T-helper 1 cell treated with Interleukin-12 subunit alpha and Interleukin-12 subunit beta and Interleukin-4 antibody, amounts not matched to agents 30 μg/mL and 1 μg/mL, for 36 hours (primary cell): ENCODE measurements around the gene DAP3.
"Not testable (repeated sequence)": the region's sequence is repeated elsewhere in the genome, so short reads cannot be mapped to it uniquely, and the experiment has no call there.

Source experiments
- H3K27ac Mint-ChIP-seq: one replicate; pipeline ENCODE4 v1.8.0; 2021; ENCODE audit warnings: mild to moderate bottlenecking, mixed read lengths
- H3K27me3 Mint-ChIP-seq: one replicate; pipeline ENCODE4 v1.8.0; 2021; ENCODE audit warnings: low read depth, mixed read lengths
- H3K36me3 Mint-ChIP-seq: one replicate; pipeline ENCODE4 v1.8.0; 2021; ENCODE audit warnings: low read depth, mixed read lengths
- H3K4me1 Mint-ChIP-seq: one replicate; pipeline ENCODE4 v1.8.0; 2021; ENCODE audit warnings: low read depth, mixed read lengths
- H3K4me3 Mint-ChIP-seq: one replicate; pipeline ENCODE4 v1.8.0; 2021; ENCODE audit warnings: mild to moderate bottlenecking, moderate library complexity, mixed read lengths
- H3K9me3 Mint-ChIP-seq: one replicate; pipeline ENCODE4 v1.8.0; 2021; ENCODE audit warnings: mixed read lengths

Gene DAP3

GRCh38 chr1:155689081-155689607 lies at the start of gene DAP3:
DAP3 (plus strand) TSS chr1:155689091; CDS start chr1:155709780, 20,689 bp downstream.
- Mint-ChIP-seq H3K36me3 (peaks cover 36% of the 10 kb centered on the region), H3K27ac (peak within 1 kb of the TSS; percentile 97), H3K4me3 (peak within 1 kb of the TSS; percentile 97), H3K4me1 (peaks cover 46% of the 10 kb centered on the region)
- not testable (repeated sequence) for H3K27me3 Mint-ChIP-seq, H3K9me3 Mint-ChIP-seq

GRCh38 chr1:155640367-155640766 lies 48.5 kb upstream of the DAP3 start:
- H3K27ac Mint-ChIP-seq = no peak overlapping the region
- H3K27me3 Mint-ChIP-seq = no peaks in the 10 kb centered on the region
- H3K9me3 Mint-ChIP-seq = peaks cover 22% of the 10 kb centered on the region
- no peak overlapping the region for H3K4me3 Mint-ChIP-seq
- peaks cover 19% of the 10 kb centered on the region for H3K4me1 Mint-ChIP-seq
- H3K36me3 Mint-ChIP-seq = peaks cover 12% of the 10 kb centered on the region

GRCh38 chr1:155642559-155643180 lies 46.2 kb upstream of the DAP3 start:
- H3K4me1 Mint-ChIP-seq, H3K27ac Mint-ChIP-seq, H3K4me3 Mint-ChIP-seq, H3K27me3 Mint-ChIP-seq: not testable (repeated sequence)
- Mint-ChIP-seq H3K9me3 (peaks cover 22% of the 10 kb centered on the region), H3K36me3 (peaks cover 11% of the 10 kb centered on the region)

DNA sequence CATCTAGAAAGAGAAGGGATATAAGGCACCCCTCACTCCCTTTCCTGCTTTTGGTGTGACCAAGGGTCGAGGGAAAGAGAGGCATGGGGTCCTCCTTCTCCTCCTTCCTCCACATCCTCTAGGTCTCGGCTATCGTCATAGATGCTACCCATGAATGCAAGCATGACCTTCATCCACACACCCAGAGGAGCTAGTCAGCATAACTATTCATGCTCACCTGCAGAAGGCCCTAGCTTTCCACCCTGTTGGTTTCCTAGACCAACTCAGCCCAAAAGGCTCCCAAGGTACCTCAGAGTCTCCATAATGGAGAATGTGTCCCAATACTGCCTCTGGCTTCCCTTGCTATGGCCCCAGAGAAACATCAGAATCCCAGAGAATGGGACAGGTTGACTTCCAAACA lies 45.7 kb upstream of the DAP3 start:
- Mint-ChIP-seq H3K36me3 (peaks cover 11% of the 10 kb centered on the region), H3K9me3 (peaks cover 22% of the 10 kb centered on the region), H3K27ac (no peak overlapping the region), H3K4me1 (no peaks in the 10 kb centered on the region), H3K27me3 (no peaks in the 10 kb centered on the region), H3K4me3 (no peak overlapping the region)

DNA sequence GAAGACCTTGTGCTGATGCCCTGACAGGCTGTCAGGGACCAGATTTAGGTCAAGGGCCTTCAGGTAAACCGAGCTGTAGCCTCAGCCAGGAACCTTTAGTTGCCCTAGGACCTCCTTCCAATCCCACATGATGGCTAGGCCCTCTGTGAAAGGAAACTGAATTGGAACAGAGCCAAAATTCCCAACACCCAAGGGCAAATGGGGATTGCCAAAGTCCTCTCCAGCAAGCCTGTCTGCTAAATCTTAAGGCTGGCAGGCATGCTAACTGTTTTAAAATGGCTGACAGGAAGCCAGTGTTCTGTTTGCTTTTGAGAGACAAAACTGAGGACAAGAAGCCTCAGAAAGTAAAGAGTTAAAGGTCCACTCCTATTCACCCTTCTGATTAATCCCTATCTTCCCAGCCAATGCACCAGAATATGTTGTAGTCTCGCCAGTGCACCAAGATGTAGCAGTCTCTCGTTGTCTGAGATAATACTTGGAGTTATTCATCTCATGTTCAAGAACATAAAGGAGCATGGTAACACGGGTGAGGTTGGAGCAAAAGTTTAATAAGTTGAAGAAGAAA lies 43.8 kb upstream of the DAP3 start:
- no peak overlapping the region for H3K4me3 Mint-ChIP-seq
- no peaks in the 10 kb centered on the region for H3K27me3 Mint-ChIP-seq
- peaks cover 24% of the 10 kb centered on the region for H3K9me3 Mint-ChIP-seq
- H3K36me3 Mint-ChIP-seq = peaks cover 11% of the 10 kb centered on the region
- H3K27ac Mint-ChIP-seq = no peak overlapping the region
- peaks cover under 1% of the 10 kb centered on the region for H3K4me1 Mint-ChIP-seq

- Mint-ChIP-seq H3K36me3 (peaks cover 11% of the 10 kb centered on the region), H3K4me3 (no peak overlapping the region), H3K4me1 (peaks cover 1% of the 10 kb centered on the region), H3K27ac (no peak overlapping the region), H3K9me3 (peaks cover 25% of the 10 kb centered on the region), H3K27me3 (no peaks in the 10 kb centered on the region)
Observed at GRCh38 chr1:155645648-155646047, 43.2 kb upstream of the DAP3 start.

GRCh38 chr1:155646307-155646706 lies 42.6 kb upstream of the DAP3 start:
- Mint-ChIP-seq H3K4me1 (peaks cover 1% of the 10 kb centered on the region), H3K36me3 (peaks cover 11% of the 10 kb centered on the region), H3K9me3 (peaks cover 25% of the 10 kb centered on the region), H3K27me3 (no peaks in the 10 kb centered on the region), H3K27ac (no peak overlapping the region), H3K4me3 (no peak overlapping the region)

GRCh38 chr1:155648207-155649147 lies 40.4 kb upstream of the DAP3 start:
- no peaks in the 10 kb centered on the region for H3K36me3 Mint-ChIP-seq
- no peak overlapping the region for H3K27ac Mint-ChIP-seq
- no peak overlapping the region for H3K4me3 Mint-ChIP-seq
- H3K9me3 Mint-ChIP-seq = peaks cover 5% of the 10 kb centered on the region
- H3K4me1 Mint-ChIP-seq = peaks cover 1% of the 10 kb centered on the region
- H3K27me3 Mint-ChIP-seq = no peaks in the 10 kb centered on the region

- Mint-ChIP-seq H3K27ac (no peak overlapping the region), H3K36me3 (no peaks in the 10 kb centered on the region), H3K27me3 (no peaks in the 10 kb centered on the region), H3K4me1 (peaks cover 1% of the 10 kb centered on the region), H3K4me3 (no peak overlapping the region), H3K9me3 (peaks cover 3% of the 10 kb centered on the region)
Observed at GRCh38 chr1:155649676-155650075, 39.2 kb upstream of the DAP3 start.

DNA sequence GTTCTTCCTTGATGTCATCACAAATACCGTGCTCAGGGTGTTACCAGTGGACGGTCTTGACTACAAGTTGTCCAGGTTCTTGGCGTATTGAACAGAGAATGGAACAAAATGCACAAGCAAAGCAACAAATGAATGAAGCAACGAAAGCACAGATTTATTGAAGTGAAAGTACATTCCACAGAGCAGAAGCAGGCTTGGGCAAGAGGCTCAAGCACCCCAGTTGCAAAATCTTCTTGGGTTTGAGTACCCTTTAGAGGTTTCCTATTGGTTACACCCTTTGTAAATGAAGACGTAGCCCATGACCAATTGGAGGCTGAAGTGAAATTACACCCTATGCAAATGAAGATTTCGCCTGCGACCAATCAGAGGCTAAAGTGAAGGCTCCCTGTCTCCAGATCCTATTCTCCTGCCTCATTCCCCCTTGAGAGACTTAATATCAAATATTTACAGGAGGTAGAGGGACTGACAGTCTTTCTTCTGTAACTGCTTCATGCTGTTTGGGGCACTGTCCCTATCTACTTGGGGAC lies 38.6 kb upstream of the DAP3 start:
- H3K9me3 Mint-ChIP-seq = peaks cover 3% of the 10 kb centered on the region
- H3K36me3 Mint-ChIP-seq = no peaks in the 10 kb centered on the region

GRCh38 chr1:155651861-155652661 lies 36.8 kb upstream of the DAP3 start:
- Mint-ChIP-seq H3K9me3 (peaks cover 3% of the 10 kb centered on the region), H3K27me3 (no peaks in the 10 kb centered on the region), H3K27ac (no peak overlapping the region), H3K4me1 (peaks cover 1% of the 10 kb centered on the region), H3K36me3 (no peaks in the 10 kb centered on the region), H3K4me3 (no peak overlapping the region)

More for the DNA sequence above, 38.6 kb upstream of the DAP3 start:
- Mint-ChIP-seq H3K4me1 (peaks cover 1% of the 10 kb centered on the region), H3K27me3 (no peaks in the 10 kb centered on the region), H3K4me3 (no peak overlapping the region), H3K27ac (no peak overlapping the region)

DNA sequence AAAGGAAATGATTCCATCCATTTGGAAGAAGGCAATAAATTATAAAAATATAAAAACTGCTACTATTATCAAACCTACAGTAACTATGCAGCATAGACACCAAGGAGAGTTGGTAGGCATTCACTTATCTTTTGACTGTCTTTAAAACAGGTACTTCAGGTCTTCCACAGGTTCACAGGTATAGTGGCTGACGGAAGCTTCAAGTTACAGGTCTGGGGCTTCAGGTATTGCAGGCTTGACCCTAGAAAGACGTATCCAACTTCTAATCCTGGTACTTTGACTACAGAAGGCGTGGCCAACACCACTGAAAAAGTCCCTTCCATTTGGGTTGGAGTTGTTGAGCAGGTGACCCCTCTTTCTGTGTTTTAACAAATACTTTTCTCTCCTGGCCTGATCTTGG lies 35.9 kb upstream of the DAP3 start:
- Mint-ChIP-seq H3K4me1 (peaks cover 1% of the 10 kb centered on the region), H3K9me3 (peaks cover 3% of the 10 kb centered on the region), H3K27me3 (no peaks in the 10 kb centered on the region), H3K4me3 (no peak overlapping the region), H3K36me3 (peaks cover 3% of the 10 kb centered on the region), H3K27ac (no peak overlapping the region)

DNA sequence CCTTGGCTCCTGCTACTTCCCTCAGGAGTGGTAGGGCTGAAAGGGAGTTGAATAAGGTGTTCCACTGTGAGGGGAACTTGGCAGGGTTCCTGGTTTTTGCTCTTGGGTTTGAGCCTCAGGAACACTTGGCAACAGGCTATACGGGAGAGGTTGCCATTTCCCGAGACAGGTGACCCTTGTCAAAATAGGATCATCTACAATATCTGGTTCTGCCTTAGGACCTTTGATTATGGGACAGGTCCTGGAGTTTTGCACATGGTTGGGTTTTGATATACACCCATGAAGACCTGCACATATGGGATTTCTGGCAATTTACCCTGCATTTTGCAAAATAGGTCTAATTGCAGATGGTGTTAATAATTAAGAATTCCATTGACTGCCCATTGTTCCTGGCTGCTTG lies 31.4 kb upstream of the DAP3 start:
- H3K27me3 Mint-ChIP-seq = no peaks in the 10 kb centered on the region
- no peak overlapping the region for H3K27ac Mint-ChIP-seq
- H3K36me3 Mint-ChIP-seq = peaks cover 41% of the 10 kb centered on the region
- H3K9me3 Mint-ChIP-seq = no peaks in the 10 kb centered on the region
- H3K4me3 Mint-ChIP-seq = no peak overlapping the region
- no peaks in the 10 kb centered on the region for H3K4me1 Mint-ChIP-seq

GRCh38 chr1:155661239-155661638 lies 27.7 kb upstream of the DAP3 start:
- H3K4me1 Mint-ChIP-seq, H3K9me3 Mint-ChIP-seq, H3K4me3 Mint-ChIP-seq, H3K27me3 Mint-ChIP-seq, H3K27ac Mint-ChIP-seq: not testable (repeated sequence)
- H3K36me3 Mint-ChIP-seq = peaks cover 49% of the 10 kb centered on the region
